Measurements from ENCODE around the gene CWF19L1.

DNA sequence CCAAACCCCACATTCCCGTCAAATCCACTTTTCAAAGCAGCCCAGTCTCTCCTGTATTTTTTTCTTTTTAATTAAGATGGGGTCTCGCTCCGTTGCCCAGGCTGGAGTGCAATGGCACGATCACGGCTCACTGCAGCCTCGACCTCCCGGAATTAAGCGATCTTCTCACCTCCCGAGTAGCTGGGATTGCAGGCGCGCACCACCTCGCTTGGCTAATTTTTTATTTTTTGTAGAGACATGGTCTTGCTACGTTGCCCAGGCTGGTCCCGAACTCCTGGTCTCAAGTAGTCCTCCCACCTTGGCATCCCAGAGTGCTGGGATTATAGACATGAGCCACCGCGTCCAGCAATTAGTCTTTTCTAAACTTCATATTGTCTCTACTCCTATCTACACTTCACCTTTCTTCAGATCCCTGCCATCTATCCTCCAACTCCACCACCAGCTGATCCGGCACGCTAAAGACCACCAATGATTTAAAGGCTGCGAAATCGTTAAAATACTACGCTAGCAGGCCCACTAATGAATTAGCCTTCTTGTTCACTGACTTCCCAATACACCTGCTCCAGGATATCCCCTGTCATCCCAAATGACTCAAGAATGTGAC is 37.5 kb downstream of the CWF19L1 start:
- no peak for TF ChIP-seq CTCF (IDR thresholded peaks at IDR 0.05; ENCODE audit: low read depth, low read length, poor library complexity, severe bottlenecking)
- TF ChIP-seq EZH2phosphoT487 (IDR thresholded peaks at IDR 0.05; ENCODE audit: borderline replicate concordance, low read length) = no peak

Measured in DOHH2 (cell line).